Activated CD8-positive, alpha-beta memory T cell treated with anti-CD3 and anti-CD28 coated beads, Interleukin-2, amount 50 U/mL, for 1 hour (primary cell): Measurements from ENCODE around the gene TAGAP.
"Not testable (repeated sequence)": the region's sequence is repeated elsewhere in the genome, so short reads cannot be mapped to it uniquely, and the experiment has no call there.

Experiments
- DNase-seq: peaks from one replicate; pipeline ENCODE4 v3.0.0-alpha.2; 2020; ENCODE audit errors: extremely low read depth

The TAGAP gene

DNA sequence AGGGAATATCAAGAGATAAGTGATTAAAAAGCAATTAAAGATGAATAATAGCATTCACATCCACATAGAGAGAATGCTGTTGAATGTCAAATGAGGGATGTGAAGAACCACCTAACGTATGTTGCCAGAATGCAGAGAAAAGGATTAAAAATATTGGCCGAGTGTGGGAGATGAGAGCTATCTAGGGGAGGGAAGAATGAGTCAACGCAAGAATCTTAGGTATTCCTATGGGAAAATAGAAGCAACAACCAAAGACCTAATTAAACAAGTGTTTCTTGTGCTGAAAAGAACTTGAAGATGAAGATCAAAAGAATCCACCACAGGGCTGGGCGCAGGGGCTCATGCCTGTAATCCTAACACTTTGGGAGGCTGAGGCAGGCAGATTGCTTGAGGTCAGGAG, 32.6 kb downstream of the TAGAP start:
- no peak for DNase-seq

DNA sequence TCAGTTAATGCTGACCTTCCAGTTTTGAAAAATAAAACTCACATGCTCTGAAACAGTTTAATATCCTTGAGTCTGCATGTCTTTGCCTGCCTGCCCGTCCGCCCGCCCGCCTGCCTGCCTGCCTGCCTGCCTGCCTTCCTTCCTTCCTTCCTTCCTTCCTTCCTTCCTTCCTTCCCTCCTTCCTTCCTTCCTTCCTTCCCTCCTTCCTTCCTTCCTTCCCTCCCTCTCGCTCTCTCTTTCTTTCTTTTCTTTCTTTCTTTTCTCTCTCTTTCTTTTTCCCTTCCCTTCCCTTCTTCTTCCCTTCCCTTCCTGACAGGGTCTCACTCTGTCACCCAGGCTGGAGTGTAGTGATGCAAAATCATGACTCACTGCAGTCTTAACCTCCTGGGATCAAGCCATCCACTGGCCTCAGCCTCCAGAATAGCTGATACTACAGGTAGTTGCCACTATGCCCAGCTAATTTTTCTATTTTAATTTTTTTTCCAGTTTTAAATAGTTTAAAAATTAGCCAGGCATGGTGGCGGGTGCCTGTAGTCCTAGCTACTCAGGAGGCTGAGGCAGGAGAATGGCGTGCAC, 34.7 kb downstream of the TAGAP start:
- not testable (repeated sequence) for DNase-seq

DNA sequence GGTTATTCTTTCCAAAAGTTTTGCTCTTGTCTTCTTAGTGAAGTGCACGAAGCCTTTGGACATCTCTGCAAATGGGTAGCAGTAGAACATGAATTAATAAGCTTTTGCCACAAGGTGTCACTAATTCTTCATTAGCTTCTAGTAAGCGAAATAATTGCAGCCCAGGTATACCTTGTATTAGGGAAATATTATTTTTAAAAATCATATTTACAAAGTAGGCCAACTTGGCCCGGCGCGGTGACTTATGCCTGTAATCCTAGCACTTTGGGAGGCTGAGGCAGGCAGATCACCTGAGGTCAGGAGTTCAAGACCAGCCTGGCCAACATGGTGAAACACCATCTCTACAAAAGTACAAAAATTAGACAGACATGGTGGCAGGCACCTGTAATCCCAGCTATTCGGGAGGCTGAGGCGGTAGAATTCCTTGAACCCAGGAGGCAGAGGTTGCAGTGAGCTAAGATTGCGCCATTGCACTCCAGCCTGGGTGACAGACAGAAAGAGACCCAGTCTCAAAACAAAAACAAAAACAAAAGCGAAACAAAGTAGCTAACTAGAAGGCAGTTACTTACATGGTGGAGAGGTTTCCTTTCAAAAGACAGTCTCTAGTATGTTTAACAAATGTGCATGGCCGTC, 36.0 kb downstream of the TAGAP start:
- no peak for DNase-seq

DNA sequence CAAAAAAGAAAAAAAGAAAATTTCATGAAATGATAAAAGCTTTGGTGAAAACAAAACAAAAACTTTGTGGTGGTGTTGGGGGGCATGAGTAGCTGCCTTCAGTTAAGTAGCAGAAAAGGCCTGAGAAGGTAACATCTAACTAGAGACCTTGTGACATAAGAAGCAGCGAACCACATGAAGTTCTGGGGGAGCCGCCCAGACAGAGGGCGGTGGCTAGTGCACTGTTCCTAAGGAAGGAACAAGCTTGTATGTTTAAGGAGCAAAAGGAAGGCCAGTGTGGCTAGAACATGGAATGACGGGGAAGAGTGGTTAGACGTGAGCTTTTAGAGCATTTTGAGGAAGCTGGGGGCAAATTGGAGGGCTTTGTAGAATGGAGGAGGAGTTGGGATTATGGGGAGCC, 37.3 kb downstream of the TAGAP start:
- no peak for DNase-seq

DNA sequence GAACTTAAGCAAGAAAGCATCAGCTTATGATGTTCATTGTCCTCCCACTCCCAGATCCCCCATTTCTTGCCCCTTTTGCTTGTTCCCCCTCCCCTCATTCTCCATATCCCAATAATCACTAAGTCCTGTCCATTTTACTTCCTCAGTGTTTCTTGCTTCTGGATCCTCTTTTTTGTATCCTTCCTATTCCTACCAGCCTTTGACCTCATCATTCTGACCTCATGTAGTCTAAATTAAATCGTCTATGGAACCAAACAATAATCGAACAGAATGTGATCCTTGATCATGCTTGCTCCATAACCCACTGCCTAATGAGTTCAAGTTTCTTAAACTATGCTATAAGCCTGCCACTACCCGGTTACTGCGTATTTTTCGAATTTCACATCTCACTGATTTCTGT, 39.4 kb downstream of the TAGAP start:
- no peak for DNase-seq

DNA sequence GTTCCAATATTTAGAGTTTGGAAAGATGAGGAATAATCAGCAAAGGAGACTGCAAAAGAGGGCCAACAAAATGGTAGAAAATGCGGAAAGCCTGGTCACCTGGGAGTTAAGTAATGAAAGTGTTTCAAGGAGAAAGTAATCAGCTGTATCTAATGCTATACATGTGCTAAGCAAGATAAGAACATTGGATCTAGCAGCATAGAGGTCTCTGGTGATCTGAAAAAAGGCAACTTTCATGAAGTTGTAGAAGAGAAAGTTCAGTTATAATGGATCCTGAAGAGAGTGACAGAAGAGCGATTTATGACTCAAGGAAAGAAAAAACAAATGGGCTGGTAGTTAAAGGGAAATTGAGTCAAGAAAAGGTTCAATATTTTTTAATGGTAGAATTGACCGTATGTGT, 40.2 kb downstream of the TAGAP start:
- DNase-seq, result no peak

DNA sequence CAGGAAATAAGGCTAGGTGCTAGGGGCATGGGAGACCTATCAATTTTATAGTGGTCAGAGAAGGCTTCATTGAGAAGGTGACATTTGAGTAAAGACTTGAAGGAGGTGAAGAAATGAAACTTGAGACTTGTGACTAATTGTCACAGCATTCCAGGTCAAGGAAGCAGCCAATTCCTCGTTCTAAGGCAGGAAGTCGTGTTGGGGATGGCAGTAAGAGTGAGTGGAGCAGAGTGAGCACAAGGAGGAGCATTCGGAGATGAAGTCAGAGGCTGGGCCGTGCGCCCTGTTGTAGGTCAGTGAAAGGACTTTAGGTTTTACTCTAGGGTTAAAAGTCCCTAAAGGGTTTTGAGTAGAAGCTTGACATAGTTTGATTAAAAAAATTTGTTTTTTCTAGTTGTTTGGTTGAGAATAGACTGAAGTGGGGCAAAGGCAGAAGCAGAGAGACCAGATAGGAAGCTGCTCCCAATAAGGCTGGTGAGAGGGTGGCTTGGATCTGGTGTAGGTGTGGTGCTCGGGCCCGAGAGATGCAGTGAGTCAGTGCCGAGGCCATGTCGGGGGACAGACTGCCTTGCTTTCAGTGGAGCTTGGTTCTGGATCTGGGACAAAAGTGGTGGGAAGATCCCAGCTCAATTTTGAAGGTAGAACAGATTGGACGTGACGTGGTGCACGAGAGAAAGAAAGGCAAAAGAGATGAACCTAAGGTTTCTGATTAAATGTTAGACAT, 42.2 kb downstream of the TAGAP start:
- DNase-seq, result no peak

DNA sequence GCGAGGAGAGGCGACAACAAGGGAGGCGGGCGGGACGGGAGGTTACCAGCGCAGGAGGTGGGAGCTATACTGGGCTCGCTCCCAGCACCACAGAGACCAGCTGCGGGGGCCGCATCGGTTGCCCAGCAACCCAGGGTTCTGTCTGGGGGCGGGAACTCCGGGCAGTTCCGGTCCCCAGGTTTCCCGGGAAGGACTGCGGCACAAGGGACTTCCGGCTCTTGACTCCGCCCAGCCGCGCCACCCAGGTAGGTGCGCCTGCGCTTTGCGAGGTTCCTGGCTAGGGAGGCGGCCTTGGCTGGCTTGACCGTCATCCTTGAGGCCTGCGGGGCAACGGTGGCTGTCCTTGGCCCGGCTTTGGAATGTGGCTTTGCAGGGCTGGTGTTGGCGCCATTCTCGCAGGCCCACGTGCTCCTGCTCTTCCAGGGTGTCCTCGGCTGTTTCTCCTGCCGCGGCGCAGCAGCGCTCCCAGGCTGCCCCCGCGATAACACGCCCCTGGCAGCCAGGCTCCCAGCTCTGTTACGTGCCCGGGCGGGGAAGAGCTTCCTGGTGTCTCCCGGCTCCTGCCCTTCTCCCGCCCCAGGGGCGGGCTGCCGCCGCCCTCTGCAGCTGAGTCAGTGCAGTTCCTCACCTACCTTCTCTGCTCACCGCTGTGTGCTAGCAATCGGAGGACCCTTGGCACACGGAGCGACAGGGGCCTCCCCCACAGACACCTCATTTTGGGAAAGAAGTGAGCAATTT, 45.0 kb downstream of the TAGAP start, which contains the start of gene RSPH3:
Gene RSPH3 (minus strand): TSS at position 537 of the 738 bp plus-strand sequence. CDS start 652 bp downstream, outside the sequence.
- peak; percentile 73 for DNase-seq

DNA sequence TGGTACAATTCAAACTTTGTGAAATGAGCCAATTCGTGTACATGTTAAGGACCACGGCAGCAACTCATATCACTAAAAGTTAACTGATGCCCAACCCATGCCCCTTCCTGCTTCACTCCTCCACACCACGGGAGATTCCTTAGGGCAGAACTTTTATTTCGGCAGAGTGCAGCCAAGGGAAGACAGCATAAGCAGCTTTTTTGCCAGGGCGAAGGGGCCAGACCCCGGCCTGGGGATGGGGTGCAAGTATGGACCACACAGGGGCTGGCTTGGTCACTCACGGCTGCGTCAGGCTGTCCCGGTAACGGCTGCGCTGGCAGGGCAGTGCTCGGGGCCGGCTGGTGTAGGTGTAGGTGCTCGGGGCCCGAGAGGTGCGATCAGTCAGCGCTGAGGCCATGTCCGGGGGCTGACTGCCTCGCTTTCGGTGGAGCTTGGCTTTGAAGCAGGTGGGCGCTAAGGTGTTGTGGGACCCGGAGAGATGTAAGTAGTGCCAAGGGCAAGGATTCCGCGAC, 45.6 kb downstream of the TAGAP start:
- DNase-seq, result no peak

DNA sequence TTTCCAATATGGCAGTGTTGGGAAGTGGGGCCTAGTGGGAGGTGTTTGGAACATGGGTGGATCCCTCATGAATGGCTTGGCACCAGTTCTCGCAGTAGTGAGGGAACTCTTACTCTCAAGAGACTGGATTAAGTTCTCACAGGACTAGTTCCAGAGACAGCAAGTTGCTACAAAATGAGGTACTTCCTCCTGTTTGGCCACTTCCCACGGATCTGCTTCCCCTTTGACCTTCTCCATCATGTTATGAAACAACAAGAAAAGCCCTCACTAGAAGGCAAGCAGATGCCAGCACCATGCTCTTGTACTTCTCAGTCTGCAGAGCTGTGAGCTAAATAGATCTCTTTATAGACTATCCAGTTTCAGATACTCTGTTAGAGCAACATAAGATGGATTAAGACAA, 47.9 kb downstream of the TAGAP start:
- DNase-seq, result no peak

DNA sequence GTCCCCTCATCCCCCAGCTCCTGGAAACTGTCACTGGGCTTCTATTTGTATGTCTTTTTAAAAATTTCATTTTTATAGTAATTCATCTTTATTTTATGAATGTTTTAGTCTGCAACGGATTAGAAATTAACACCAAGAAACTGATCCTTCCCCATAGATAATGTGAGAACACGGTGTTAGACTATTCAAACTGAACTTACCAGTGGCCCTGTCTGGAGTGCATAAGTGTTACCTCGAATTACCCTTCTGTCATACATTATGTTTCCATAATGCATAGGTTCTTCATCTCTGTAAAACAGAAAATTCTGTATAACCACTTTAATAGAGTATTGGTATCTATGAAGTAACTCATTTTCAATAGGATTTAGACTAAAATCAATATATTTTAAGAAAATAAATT, 51.2 kb downstream of the TAGAP start:
- no peak for DNase-seq

DNA sequence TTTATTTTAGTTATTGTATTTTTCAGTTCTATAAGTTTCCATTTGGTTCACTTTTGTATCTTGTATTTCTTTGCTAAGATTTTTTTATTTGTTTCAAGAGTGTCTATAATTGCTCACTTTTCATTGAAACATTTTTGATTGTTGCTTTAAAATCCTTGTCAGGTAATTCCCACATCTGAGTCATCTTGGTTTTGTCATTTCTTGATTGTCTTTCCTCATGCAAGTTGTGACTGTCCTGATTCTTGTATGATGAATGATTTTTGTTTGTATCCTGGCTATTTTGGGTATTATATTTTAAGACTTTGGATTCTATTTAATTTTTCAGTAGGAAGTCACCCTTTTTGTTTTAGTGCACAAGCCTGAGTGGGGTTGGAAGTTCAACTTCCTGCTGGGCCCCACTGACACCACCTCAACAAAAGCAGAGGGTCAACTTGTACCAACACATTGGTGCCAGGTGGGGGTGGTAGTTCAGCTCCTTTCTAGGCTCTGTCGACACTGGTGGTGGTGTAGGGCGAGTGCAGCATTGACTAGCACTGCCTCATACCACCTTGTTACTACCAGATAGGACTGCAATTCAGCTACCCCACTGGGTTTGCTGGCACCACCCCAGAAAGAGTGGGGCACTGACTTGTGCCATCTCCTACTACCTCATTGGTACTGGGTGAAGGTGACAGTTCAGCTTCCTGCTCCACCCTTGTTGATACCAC, 53.6 kb downstream of the TAGAP start:
- no peak for DNase-seq

DNA sequence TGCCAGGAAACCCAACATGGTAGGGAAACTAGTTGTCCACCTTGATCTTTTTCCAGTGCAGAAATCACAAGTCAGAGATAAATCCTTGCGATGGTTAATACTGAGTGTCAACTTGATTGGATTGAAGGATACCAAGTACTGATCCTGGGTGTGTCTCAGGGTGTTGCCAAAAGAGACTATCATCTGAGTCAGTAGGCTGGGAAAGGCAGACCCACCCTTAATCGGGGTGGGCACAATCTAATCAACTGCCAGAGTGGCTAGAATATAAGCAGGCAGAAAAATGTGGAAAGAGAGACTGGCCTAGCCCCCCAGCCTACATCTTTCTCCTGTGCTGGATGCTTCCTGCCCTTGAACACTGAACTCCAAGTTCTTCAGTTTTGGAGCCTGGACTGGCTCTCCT, 55.1 kb downstream of the TAGAP start:
- DNase-seq, result not testable (repeated sequence)

DNA sequence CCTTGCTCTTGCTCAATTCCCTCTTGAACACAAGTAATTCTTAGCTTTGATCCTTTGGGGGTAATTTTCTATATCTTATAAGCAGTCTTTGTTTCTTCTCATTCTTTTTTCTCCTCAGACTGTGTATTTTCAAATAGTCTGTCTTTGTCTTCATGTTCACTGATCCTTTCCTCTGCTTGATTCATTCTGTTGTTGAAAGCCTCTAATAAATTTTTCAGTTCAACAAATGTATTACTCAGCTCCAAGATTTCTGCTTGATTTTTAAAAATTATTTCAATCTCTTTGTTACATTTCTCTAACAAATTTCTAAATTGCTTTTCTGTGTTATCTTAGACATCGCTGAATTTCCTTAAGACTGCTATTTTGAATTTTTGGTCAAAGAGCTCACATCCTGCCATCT, 56.3 kb downstream of the TAGAP start:
- no peak for DNase-seq

DNA sequence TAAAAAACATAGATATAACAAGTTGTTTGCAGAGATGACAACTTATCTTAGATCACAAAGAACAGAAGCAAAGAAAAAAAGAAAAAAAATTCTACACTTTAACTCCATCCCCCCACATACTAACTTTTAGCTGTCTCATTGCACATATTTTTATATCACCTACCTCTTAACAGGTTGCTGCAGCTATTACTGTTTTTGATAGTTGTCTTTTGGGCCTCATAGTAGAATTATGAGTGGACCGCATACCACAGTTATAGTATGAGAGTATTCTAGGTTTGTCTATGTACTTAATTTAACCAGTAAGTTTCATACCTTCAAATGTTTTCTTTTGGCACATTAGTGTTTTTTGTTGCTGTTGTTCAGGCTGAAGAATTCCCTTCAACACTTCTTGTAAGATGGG, 57.1 kb downstream of the TAGAP start:
- no peak for DNase-seq
